Trophoblast cell (in vitro differentiated cells and primary cell): ENCODE data around the gene RFC2.

Experiments used
- DNase-seq, 2 donors: peaks; one replicate each; pipeline ENCODE4 v3.0.0-alpha.2; 2016
- H2AFZ ChIP-seq: 2 replicates; pipeline ENCODE4 v1.6.1; 2013; ENCODE audit warnings: low read length, moderate library complexity, mild to moderate bottlenecking; ENCODE audit not compliant: insufficient read depth, poor library complexity
- H2AK5ac ChIP-seq: 2 replicates; pipeline ENCODE4 v1.6.1; 2013; ENCODE audit warnings: mild to moderate bottlenecking, low read length
- H2BK120ac ChIP-seq: 2 replicates; pipeline ENCODE4 v1.6.1; 2013; ENCODE audit warnings: low read length, mild to moderate bottlenecking, moderate library complexity; ENCODE audit not compliant: insufficient read depth, poor library complexity
- H2BK12ac ChIP-seq: 2 replicates; pipeline ENCODE4 v1.6.1; 2013; ENCODE audit warnings: mild to moderate bottlenecking, low read length, moderate library complexity
- H2BK5ac ChIP-seq: 2 replicates; pipeline ENCODE4 v1.6.1; 2013; ENCODE audit warnings: low read length, low read depth, moderate library complexity, mild to moderate bottlenecking; ENCODE audit not compliant: poor library complexity
- H3K14ac ChIP-seq: 2 replicates; pipeline ENCODE4 v1.6.1; 2013; ENCODE audit warnings: mild to moderate bottlenecking, low read length
- H3K18ac ChIP-seq: 2 replicates; pipeline ENCODE4 v1.6.1; 2013; ENCODE audit warnings: mild to moderate bottlenecking, low read length
- H3K23ac ChIP-seq: 2 replicates; pipeline ENCODE4 v1.6.1; 2013; ENCODE audit warnings: low read length
- H3K27ac ChIP-seq: 2 replicates; pipeline ENCODE4 v1.5.1; 2013; ENCODE audit warnings: low read depth, mild to moderate bottlenecking, inconsistent platforms, low read length, moderate library complexity
- H3K27me3 ChIP-seq: 2 replicates; pipeline ENCODE4 v1.6.1; 2013; ENCODE audit warnings: inconsistent platforms, mild to moderate bottlenecking, low read length, moderate library complexity; ENCODE audit not compliant: insufficient read depth
- H3K36me3 ChIP-seq, 2 experiments: 1 replicate in 1 of 2; 2 replicates in 1 of 2; pipeline ENCODE4 v1.6.1; 2013; ENCODE audit warnings: low read length in 2 of 2, mild to moderate bottlenecking in 2 of 2, moderate library complexity in 1 of 2; ENCODE audit not compliant: insufficient read depth in 2 of 2, control insufficient read depth in 1 of 2
- H3K4ac ChIP-seq: 2 replicates; pipeline ENCODE4 v1.6.1; 2013; ENCODE audit warnings: low read depth, mild to moderate bottlenecking, low read length, moderate library complexity
- H3K4me1 ChIP-seq, 2 experiments: 1 replicate in 1 of 2; 2 replicates in 1 of 2; pipeline ENCODE4 v1.6.1; 2013; ENCODE audit warnings: low read length in 2 of 2, mild to moderate bottlenecking in 2 of 2, moderate library complexity in 1 of 2; ENCODE audit not compliant: insufficient read depth in 2 of 2, control insufficient read depth in 1 of 2
- H3K4me2 ChIP-seq: 2 replicates; pipeline ENCODE4 v1.6.1; 2013; ENCODE audit warnings: inconsistent platforms, mild to moderate bottlenecking, low read length, moderate library complexity
- H3K4me3 ChIP-seq: 2 replicates; pipeline ENCODE4 v1.5.1; 2013; ENCODE audit warnings: mild to moderate bottlenecking, low read depth, low read length, inconsistent platforms
- H3K79me1 ChIP-seq: one replicate; pipeline ENCODE4 v1.6.1; 2013; ENCODE audit warnings: low read length
- H3K79me2 ChIP-seq: 2 replicates; pipeline ENCODE4 v1.6.1; 2013; ENCODE audit warnings: low read length, mild to moderate bottlenecking; ENCODE audit not compliant: control insufficient read depth, insufficient read depth, poor library complexity
- H3K9ac ChIP-seq: 2 replicates; pipeline ENCODE4 v1.6.1; 2013; ENCODE audit warnings: mild to moderate bottlenecking, low read length
- H3K9me3 ChIP-seq: 2 replicates; pipeline ENCODE4 v1.6.1; 2013; ENCODE audit warnings: low read depth, mild to moderate bottlenecking, control low read depth, inconsistent platforms, low read length; ENCODE audit not compliant: insufficient read depth
- H4K12ac ChIP-seq: 2 replicates; pipeline ENCODE4 v1.6.1; 2013; ENCODE audit warnings: low read depth, mild to moderate bottlenecking, low read length, moderate library complexity
- H4K8ac ChIP-seq: 2 replicates; pipeline ENCODE4 v1.6.1; 2013; ENCODE audit warnings: low read depth, mild to moderate bottlenecking, low read length, moderate library complexity
- H4K91ac ChIP-seq: one replicate; pipeline ENCODE4 v1.6.1; 2013; ENCODE audit warnings: low read depth, mild to moderate bottlenecking, low read length, moderate library complexity
- WGBS: extraction: QIAGEN DNeasy Blood & Tissue Kit; methylation state at CpG from one replicate; pipeline ENCODE4 v1.1.7; 2013; ENCODE audit warnings: missing lambda C conversion rate; ENCODE audit not compliant: insufficient read length, insufficient coverage; ENCODE audit errors: extremely low coverage; 5-methylcytosine and 5-hydroxymethylcytosine counted together

The RFC2 gene

GRCh38 chr7:74291535-74291934, 37.3 kb upstream of the RFC2 start:
- no peaks in the 10 kb centered on the region for H3K9me3 ChIP-seq
- H2BK5ac ChIP-seq: no peak overlapping the region
- no peak overlapping the region for H4K12ac ChIP-seq
- H3K4me1 ChIP-seq: peaks cover 15 to 16% of the 10 kb centered on the region in 2 experiments
- no peak overlapping the region for H3K14ac ChIP-seq
- H3K79me1 ChIP-seq: peaks cover 3% of the 10 kb centered on the region
- H2AFZ ChIP-seq: no peak overlapping the region
- no peaks in the 10 kb centered on the region for H3K36me3 ChIP-seq
- H3K4me3 ChIP-seq: no peak overlapping the region
- H2BK120ac ChIP-seq: no peak overlapping the region
- no peak for DNase-seq
- WGBS: no CpG with 5 or more reads among the region's 5 CpGs
- no peak overlapping the region for H2BK12ac ChIP-seq
- no peak overlapping the region for H3K23ac ChIP-seq
- H4K8ac ChIP-seq: no peak overlapping the region
- no peak overlapping the region for H3K4ac ChIP-seq
- no peak overlapping the region for H3K9ac ChIP-seq
- H2AK5ac ChIP-seq: no peak overlapping the region
- peaks cover 15% of the 10 kb centered on the region for H3K27me3 ChIP-seq
- H4K91ac ChIP-seq: no peak overlapping the region
- H3K4me2 ChIP-seq: no peak overlapping the region
- no peaks in the 10 kb centered on the region for H3K79me2 ChIP-seq
- no peak overlapping the region for H3K27ac ChIP-seq
- no peak overlapping the region for H3K18ac ChIP-seq

DNA sequence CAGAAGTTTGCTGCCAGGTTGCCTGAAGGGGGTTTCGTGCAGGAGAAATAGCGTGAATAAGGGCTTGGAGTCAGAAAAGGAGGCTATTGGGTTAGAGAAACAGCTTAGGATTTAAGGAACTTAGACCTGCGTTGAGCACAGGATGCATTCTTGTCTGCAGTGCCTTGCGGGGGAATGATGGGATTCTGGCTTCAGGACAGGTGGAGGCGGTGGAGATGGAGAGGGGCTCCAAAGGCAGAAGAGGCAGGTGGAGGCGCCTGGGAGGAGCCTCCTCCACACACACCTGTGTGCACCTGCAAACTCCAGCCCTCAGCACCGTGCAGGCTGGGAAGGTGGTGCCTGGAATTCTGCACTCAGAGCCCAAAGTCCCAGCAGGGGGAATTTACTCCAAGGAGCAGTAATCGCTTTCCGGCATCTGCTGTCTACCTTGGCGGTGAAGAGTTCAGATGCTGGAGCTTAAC, 36.8 kb upstream of the RFC2 start:
- Histone ChIP-seq H3K9me3 (no peaks in the 10 kb centered on the region), H3K4me3 (no peak overlapping the region), H4K91ac (no peak overlapping the region), H3K4me1 (peaks cover 15 to 16% of the 10 kb centered on the region in 2 experiments), H2BK12ac (no peak overlapping the region), H2AK5ac (no peak overlapping the region), H2BK120ac (no peak overlapping the region), H4K12ac (no peak overlapping the region), H3K4ac (no peak overlapping the region), H3K36me3 (no peaks in the 10 kb centered on the region), H3K79me2 (no peaks in the 10 kb centered on the region), H3K18ac (no peak overlapping the region), H3K27ac (no peak overlapping the region), H3K23ac (no peak overlapping the region), H2AFZ (no peak overlapping the region), H4K8ac (no peak overlapping the region), H3K79me1 (peaks cover 3% of the 10 kb centered on the region), H2BK5ac (no peak overlapping the region), H3K4me2 (no peak overlapping the region), H3K14ac (no peak overlapping the region), H3K9ac (no peak overlapping the region), H3K27me3 (peaks cover 15% of the 10 kb centered on the region)
- peak in 1 of 2 donors; percentile 19 for DNase-seq
- WGBS: no CpG with 5 or more reads among the region's 10 CpGs

- H3K4me1 ChIP-seq: peaks cover 15 to 16% of the 10 kb centered on the region in 2 experiments
- peaks cover 15% of the 10 kb centered on the region for H3K27me3 ChIP-seq
- H4K12ac ChIP-seq: no peak overlapping the region
- H2BK5ac ChIP-seq: no peak overlapping the region
- H2AK5ac ChIP-seq: no peak overlapping the region
- no peaks in the 10 kb centered on the region for H3K79me2 ChIP-seq
- no peak overlapping the region for H3K9ac ChIP-seq
- H3K9me3 ChIP-seq: no peaks in the 10 kb centered on the region
- DNase-seq: no peak
- no peak overlapping the region for H4K91ac ChIP-seq
- H3K23ac ChIP-seq: no peak overlapping the region
- H2AFZ ChIP-seq: no peak overlapping the region
- WGBS: no CpG with 5 or more reads among the region's 9 CpGs
- H4K8ac ChIP-seq: no peak overlapping the region
- H2BK12ac ChIP-seq: no peak overlapping the region
- H3K27ac ChIP-seq: no peak overlapping the region
- H3K14ac ChIP-seq: no peak overlapping the region
- peak overlapping the region; percentile 87 for H3K4me2 ChIP-seq
- no peaks in the 10 kb centered on the region for H3K36me3 ChIP-seq
- no peak overlapping the region for H3K18ac ChIP-seq
- H3K4ac ChIP-seq: no peak overlapping the region
- peak overlapping the region; percentile 40 for H3K4me3 ChIP-seq
- H3K79me1 ChIP-seq: peaks cover 3% of the 10 kb centered on the region
- H2BK120ac ChIP-seq: no peak overlapping the region
These were observed 36.4 kb upstream of the RFC2 start for GRCh38 chr7:74290553-74290950.

GRCh38 chr7:74289659-74290552, 35.7 kb upstream of the RFC2 start:
- Histone ChIP-seq H2BK5ac (no peak overlapping the region), H3K79me1 (peaks cover 3% of the 10 kb centered on the region), H3K9ac (no peak overlapping the region), H3K27me3 (peaks cover 15% of the 10 kb centered on the region), H3K23ac (no peak overlapping the region), H3K9me3 (no peaks in the 10 kb centered on the region), H3K79me2 (no peaks in the 10 kb centered on the region), H2BK120ac (peak overlapping the region; percentile 48), H2AFZ (peak overlapping the region; percentile 76), H3K36me3 (no peaks in the 10 kb centered on the region), H2AK5ac (no peak overlapping the region), H3K4me3 (peak overlapping the region; percentile 83), H3K14ac (peak overlapping the region; percentile 63), H3K4me2 (peak overlapping the region; percentile 87), H4K91ac (peak overlapping the region; percentile 84), H3K4ac (no peak overlapping the region), H4K8ac (peak overlapping the region; percentile 72), H3K4me1 (peaks cover 15 to 16% of the 10 kb centered on the region in 2 experiments), H3K27ac (no peak overlapping the region), H2BK12ac (no peak overlapping the region), H4K12ac (no peak overlapping the region), H3K18ac (peak overlapping the region; percentile 77)
- no peak for DNase-seq
- WGBS: no CpG with 5 or more reads among the region's 60 CpGs
